ENCODE results near the gene CA9. TPM values are rescaled to one million over a fixed set of nuclear protein-coding genes. Genes with fewer than 3 reads are reported as not detected.
A peak's percentile ranks its signal among the peaks of the same experiment; 100 is the strongest.

The CA9 gene
- total RNA-seq, 1 experiment from 2014 or later, result not detected

DNA sequence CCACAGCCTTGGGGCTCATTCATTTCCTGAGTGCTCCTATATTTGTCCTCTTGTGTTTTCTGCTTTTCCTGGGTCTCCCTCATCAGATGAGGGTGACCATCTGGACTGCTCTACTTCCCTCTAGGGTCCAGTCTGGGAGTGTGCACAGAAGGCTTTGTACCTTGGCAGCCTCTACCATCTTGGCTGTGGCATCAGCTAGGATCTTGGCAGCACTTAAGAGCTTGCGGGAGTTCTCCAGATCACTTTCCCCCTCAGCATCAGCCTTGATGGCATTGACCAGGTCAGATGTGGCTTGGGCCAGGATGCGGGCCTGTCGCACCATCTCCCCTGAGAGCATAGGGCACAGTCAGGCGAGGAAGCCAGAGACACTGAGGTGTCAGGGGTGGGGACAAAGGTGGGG is 42.5 kb downstream of the CA9 start:
- intact Hi-C loops (cut with micrococcal nuclease; ENCODE audit: unreplicated experiment), result no loop called here
- CTCF ChIA-PET, result interaction anchor here (0.8 kb wide), 1 partner anchor 20 kb away, joined by 3 read pairs; no protein-coding TSS in a partner anchor
- BruUV-seq (replicated peaks), result no TSS peak
- Histone ChIP-seq H3K4me3 (ENCODE audit: low read depth, low read length) (no peak overlapping the region), H3K4me1 (no peaks in the 10 kb centered on the region), H3K36me3 (ENCODE audit: control insufficient read depth, insufficient read depth, low read length) (peaks cover 8% of the 10 kb centered on the region), H3K27me3 (replicated peaks; ENCODE audit: control insufficient read depth, insufficient read depth, low read length) (no peaks in the 10 kb centered on the region), H3K9me3 (no peaks in the 10 kb centered on the region)
- Mint-ChIP-seq H3K4me3 (ENCODE audit: unreplicated experiment) (no peak overlapping the region), H3K9me3 (ENCODE audit: unreplicated experiment) (no peaks in the 10 kb centered on the region), H3K27ac (ENCODE audit: unreplicated experiment) (no peak overlapping the region), H3K36me3 (ENCODE audit: insufficient read depth, unreplicated experiment) (peaks cover 60% of the 10 kb centered on the region), H3K4me1 (ENCODE audit: low read depth, unreplicated experiment) (no peaks in the 10 kb centered on the region), H3K27me3 (ENCODE audit: insufficient read depth, unreplicated experiment) (no peaks in the 10 kb centered on the region)
- POLR2A ChIA-PET, result no interaction called here
- no peak for DNase-seq
- TF ChIP-seq, protein P1, sequence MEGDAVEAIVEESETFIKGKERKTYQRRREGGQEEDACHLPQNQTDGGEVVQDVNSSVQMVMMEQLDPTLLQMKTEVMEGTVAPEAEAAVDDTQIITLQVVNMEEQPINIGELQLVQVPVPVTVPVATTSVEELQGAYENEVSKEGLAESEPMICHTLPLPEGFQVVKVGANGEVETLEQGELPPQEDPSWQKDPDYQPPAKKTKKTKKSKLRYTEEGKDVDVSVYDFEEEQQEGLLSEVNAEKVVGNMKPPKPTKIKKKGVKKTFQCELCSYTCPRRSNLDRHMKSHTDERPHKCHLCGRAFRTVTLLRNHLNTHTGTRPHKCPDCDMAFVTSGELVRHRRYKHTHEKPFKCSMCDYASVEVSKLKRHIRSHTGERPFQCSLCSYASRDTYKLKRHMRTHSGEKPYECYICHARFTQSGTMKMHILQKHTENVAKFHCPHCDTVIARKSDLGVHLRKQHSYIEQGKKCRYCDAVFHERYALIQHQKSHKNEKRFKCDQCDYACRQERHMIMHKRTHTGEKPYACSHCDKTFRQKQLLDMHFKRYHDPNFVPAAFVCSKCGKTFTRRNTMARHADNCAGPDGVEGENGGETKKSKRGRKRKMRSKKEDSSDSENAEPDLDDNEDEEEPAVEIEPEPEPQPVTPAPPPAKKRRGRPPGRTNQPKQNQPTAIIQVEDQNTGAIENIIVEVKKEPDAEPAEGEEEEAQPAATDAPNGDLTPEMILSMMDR (IDR thresholded peaks at IDR 0.05; ENCODE audit: insufficient read depth in 1 of 2, low read depth in 1 of 2, low read length in 1 of 2, severe bottlenecking in 1 of 2, unreplicated experiment in 1 of 2), result peak in 1 of 2 experiments; percentile 5

DNA sequence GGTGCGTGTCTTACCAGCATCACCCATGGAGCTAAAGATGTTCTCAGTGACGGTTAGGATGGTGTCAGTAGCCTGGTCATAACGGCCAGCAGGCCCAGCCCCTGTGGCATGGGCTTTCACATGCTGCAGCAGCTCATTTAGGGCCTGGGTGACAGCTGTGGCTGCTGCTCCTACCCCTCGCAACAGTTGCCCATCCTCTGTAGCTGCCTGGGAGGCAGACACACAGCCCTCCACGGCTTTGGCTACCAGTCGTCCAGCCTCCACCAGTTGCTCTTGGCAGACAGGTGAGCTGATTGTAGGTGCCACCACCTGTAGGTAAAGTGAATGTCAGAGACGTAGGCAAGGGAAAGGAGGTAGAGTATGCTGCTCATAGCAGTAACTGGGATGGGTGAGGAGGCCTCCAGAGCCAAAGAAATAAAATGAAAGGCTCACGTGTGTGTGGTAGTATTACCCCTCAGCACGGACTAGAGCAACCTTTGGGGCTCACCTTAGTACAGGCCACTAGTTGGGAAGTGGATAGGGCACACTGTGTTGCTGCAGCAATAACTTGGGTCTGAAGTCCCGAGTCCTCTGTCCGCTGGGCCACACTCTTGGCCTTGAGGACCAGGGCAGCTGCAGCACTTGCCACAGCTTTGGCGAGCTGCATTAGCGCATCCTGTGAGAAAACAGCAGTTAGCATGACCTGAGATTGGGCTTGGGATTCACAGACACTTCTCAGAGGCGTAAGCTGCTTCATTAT is 43.6 kb downstream of the CA9 start:
- H3K36me3 Mint-ChIP-seq (ENCODE audit: insufficient read depth, unreplicated experiment), result peaks cover 70% of the 10 kb centered on the region
- no peaks in the 10 kb centered on the region for H3K27me3 Mint-ChIP-seq (ENCODE audit: insufficient read depth, unreplicated experiment)
- no peaks in the 10 kb centered on the region for H3K27me3 ChIP-seq (replicated peaks; ENCODE audit: control insufficient read depth, insufficient read depth, low read length)
- no peaks in the 10 kb centered on the region for H3K9me3 ChIP-seq
- DNase-seq, result no peak
- no peaks in the 10 kb centered on the region for H3K4me1 ChIP-seq
- no peaks in the 10 kb centered on the region for H3K4me1 Mint-ChIP-seq (ENCODE audit: low read depth, unreplicated experiment)
- intact Hi-C loops (cut with micrococcal nuclease; ENCODE audit: unreplicated experiment), result no loop called here
- no peak overlapping the region for H3K4me3 ChIP-seq (ENCODE audit: low read depth, low read length)
- no peaks in the 10 kb centered on the region for H3K9me3 Mint-ChIP-seq (ENCODE audit: unreplicated experiment)
- no peak overlapping the region for H3K27ac Mint-ChIP-seq (ENCODE audit: unreplicated experiment)
- ChIA-PET POLR2A (no interaction called here), CTCF (interaction anchor here (0.8 kb wide), 1 partner anchor 21 kb away, joined by 3 read pairs; no protein-coding TSS in a partner anchor)
- no peak overlapping the region for H3K4me3 Mint-ChIP-seq (ENCODE audit: unreplicated experiment)
- no TSS peak for BruUV-seq (replicated peaks)
- H3K36me3 ChIP-seq (ENCODE audit: control insufficient read depth, insufficient read depth, low read length), result peaks cover 8% of the 10 kb centered on the region
- TF ChIP-seq, protein P1 (IDR thresholded peaks at IDR 0.05; ENCODE audit: insufficient read depth in 1 of 2, low read depth in 1 of 2, low read length in 1 of 2, severe bottlenecking in 1 of 2, unreplicated experiment in 1 of 2), result no peak

DNA sequence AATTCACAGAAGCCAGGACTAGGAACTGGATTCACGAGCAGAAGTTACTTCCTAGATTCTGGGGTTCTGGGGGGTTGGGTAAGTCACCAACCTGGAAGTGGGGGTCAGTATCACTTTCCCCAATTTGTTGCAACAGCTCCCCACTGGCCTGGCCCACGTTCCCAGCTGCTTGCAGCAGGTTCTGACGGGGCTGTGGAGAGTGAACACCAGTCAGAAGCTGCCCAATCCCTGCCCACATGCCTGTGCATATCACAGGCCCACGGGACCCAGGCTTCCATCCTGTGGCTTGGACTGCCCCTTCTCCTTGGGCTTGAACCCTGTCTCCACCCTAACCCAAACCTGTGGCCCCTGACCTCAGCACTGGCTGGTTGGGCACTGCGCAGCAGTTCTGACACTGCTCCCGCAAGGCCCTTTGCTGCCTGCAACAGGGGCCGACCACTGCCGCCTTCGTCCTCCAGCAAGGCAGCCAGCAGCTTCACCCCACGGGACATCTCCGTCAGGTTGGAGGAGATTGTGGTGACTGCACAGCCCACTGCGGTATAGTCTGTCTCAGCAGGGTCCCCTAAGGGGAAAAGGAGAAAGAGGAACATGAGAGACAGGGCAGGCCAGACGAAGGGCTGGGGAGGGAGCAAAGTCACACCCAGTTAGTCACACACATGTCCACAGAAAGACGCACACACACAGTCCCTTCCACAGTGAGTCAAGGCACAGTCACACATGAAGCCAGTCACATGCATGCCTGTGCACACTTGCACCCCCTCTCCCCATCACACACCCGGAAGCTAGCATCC is 45.2 kb downstream of the CA9 start:
- no peak overlapping the region for H3K4me3 ChIP-seq (ENCODE audit: low read depth, low read length)
- H3K4me3 Mint-ChIP-seq (ENCODE audit: unreplicated experiment), result no peak overlapping the region
- H3K27ac Mint-ChIP-seq (ENCODE audit: unreplicated experiment), result no peak overlapping the region
- H3K4me1 ChIP-seq, result no peaks in the 10 kb centered on the region
- ChIA-PET CTCF (interaction anchor here (0.5 kb wide), 1 partner anchor 31 kb away, joined by 4 read pairs; no protein-coding TSS in a partner anchor), POLR2A (no interaction called here)
- intact Hi-C loops (cut with micrococcal nuclease; ENCODE audit: unreplicated experiment), result no loop called here
- peaks cover 80% of the 10 kb centered on the region for H3K36me3 Mint-ChIP-seq (ENCODE audit: insufficient read depth, unreplicated experiment)
- no peaks in the 10 kb centered on the region for H3K27me3 Mint-ChIP-seq (ENCODE audit: insufficient read depth, unreplicated experiment)
- peaks cover 12% of the 10 kb centered on the region for H3K36me3 ChIP-seq (ENCODE audit: control insufficient read depth, insufficient read depth, low read length)
- BruUV-seq (replicated peaks), result no TSS peak
- H3K4me1 Mint-ChIP-seq (ENCODE audit: low read depth, unreplicated experiment), result no peaks in the 10 kb centered on the region
- no peaks in the 10 kb centered on the region for H3K27me3 ChIP-seq (replicated peaks; ENCODE audit: control insufficient read depth, insufficient read depth, low read length)
- H3K9me3 ChIP-seq, result no peaks in the 10 kb centered on the region
- TF ChIP-seq, protein P1 (IDR thresholded peaks at IDR 0.05; ENCODE audit: insufficient read depth in 1 of 2, low read depth in 1 of 2, low read length in 1 of 2, severe bottlenecking in 1 of 2, unreplicated experiment in 1 of 2), result no peak
- H3K9me3 Mint-ChIP-seq (ENCODE audit: unreplicated experiment), result no peaks in the 10 kb centered on the region
- DNase-seq, result no peak
